Mucosa of descending colon (tissue), 3 donors: ENCODE measurements around the gene MGST1. TPM values are rescaled to one million over a fixed set of nuclear protein-coding genes. Genes with fewer than 3 reads are reported as not detected.
A peak's percentile ranks its signal among the peaks of the same experiment; 100 is the strongest.

Experiments used
- ATAC-seq: fragments of 200-7000 bp; cut with Tn5 transposase; one replicate; pipeline ENCODE4 v1.9.1; 2020; ENCODE audit warnings: mild to moderate bottlenecking, moderate library complexity
- DNase-seq, 3 donors: peaks; one replicate each; pipeline ENCODE4 v3.0.0-alpha.2; 2020
- H3K36me3 ChIP-seq: fragments of 200-600 bp; one replicate; pipeline ENCODE4 v1.8.0; 2021; ENCODE audit warnings: low read depth, mild to moderate bottlenecking
- H3K4me1 ChIP-seq: fragments of 200-600 bp; one replicate; pipeline ENCODE4 v1.8.0; 2021; ENCODE audit warnings: low read depth, mild to moderate bottlenecking
- H3K4me3 ChIP-seq: fragments of 200-600 bp; one replicate; pipeline ENCODE4 v1.8.0; 2021; ENCODE audit warnings: mild to moderate bottlenecking
- H3K9me3 ChIP-seq: fragments of 200-600 bp; one replicate; pipeline ENCODE4 v1.8.0; 2021; ENCODE audit warnings: mild to moderate bottlenecking
- CTCF ChIP-seq: fragments of 200-600 bp; IDR thresholded peaks from one replicate; pipeline ENCODE4 v1.8.0; 2022; ENCODE audit warnings: antibody characterized with exemption, mild to moderate bottlenecking
- intact Hi-C, 2 donors: fragments of 100-400 bp; cut with DNase I in 1 of 2; cut with micrococcal nuclease in 1 of 2; formaldehyde crosslinking; loops; one replicate each; pipeline versions ENCODE4 v1.11.0 to v1.11.1; 2022; cut with DNase I, micrococcal nuclease
- total RNA-seq, 3 donors: library from RNA; stranded (reverse); fragmentation: NEBNext Ultra II Directional in 2 of 3; extraction: Animal tissue kit (Norgen Biotek cat#: 25700) in 2 of 3; gene quantifications; one replicate each; pipeline versions ENCODE4 v1.2.1 to v1.2.4, GENCODE V29; 2021 to 2023
- donor health status: DM: no; HTN: no; CAD: no; lungs with moderate emphysema.
- donor health status: DM: no; HTN: no; CAD: no.
- donor health status: DM: no; HTN: yes; CAD: no.

Gene MGST1
- total RNA-seq, 3 donors from 2014 or later = 155 to 270 (median 227) TPM

GRCh38 chr12:16344269-16344668, 3.2 kb upstream of the MGST1 start:
- TF ChIP-seq CTCF = no peak
- intact Hi-C loops = no loop called here
- H3K4me3 ChIP-seq = no peak overlapping the region
- no peaks in the 10 kb centered on the region for H3K36me3 ChIP-seq
- peaks cover 13% of the 10 kb centered on the region for H3K4me1 ChIP-seq
- ATAC-seq (peak; percentile 34), DNase-seq (no peak)
- no peaks in the 10 kb centered on the region for H3K9me3 ChIP-seq

GRCh38 chr12:16345105-16345504, 2.3 kb upstream of the MGST1 start:
- intact Hi-C loops = no loop called here
- Histone ChIP-seq H3K36me3 (no peaks in the 10 kb centered on the region), H3K9me3 (no peaks in the 10 kb centered on the region), H3K4me1 (peaks cover 16% of the 10 kb centered on the region), H3K4me3 (no peak overlapping the region)
- ATAC-seq (no peak), DNase-seq (no peak)
- no peak for TF ChIP-seq CTCF

GRCh38 chr12:16346958-16347357, 487 bp upstream of the MGST1 start:
- H3K4me3 ChIP-seq = no peak overlapping the region
- H3K9me3 ChIP-seq = no peaks in the 10 kb centered on the region
- no peaks in the 10 kb centered on the region for H3K36me3 ChIP-seq
- intact Hi-C loops = no loop called here
- peaks cover 16% of the 10 kb centered on the region for H3K4me1 ChIP-seq
- DNase-seq = peak in 1 of 3 donors; percentile 29
- ATAC-seq = peak; percentile 57
- no peak for TF ChIP-seq CTCF

- ATAC-seq (peak; percentile 3), DNase-seq (peak in 1 of 3 donors; percentile 30)
- intact Hi-C loops = no loop called here
- Histone ChIP-seq H3K9me3 (no peaks in the 10 kb centered on the region), H3K4me3 (peak overlapping the region; percentile 12), H3K4me1 (peaks cover 16% of the 10 kb centered on the region), H3K36me3 (no peaks in the 10 kb centered on the region)
- TF ChIP-seq CTCF = no peak
Observed at GRCh38 chr12:16348435-16349130, 1.1 kb downstream of the MGST1 start.

GRCh38 chr12:16349131-16349460, 1.7 kb downstream of the MGST1 start:
- no peaks in the 10 kb centered on the region for H3K9me3 ChIP-seq
- no peak overlapping the region for H3K4me3 ChIP-seq
- H3K4me1 ChIP-seq = peaks cover 16% of the 10 kb centered on the region
- intact Hi-C loops = no loop called here
- DNase-seq (peak in 1 of 3 donors; percentile 63), ATAC-seq (peak; percentile 45)
- TF ChIP-seq CTCF = no peak
- H3K36me3 ChIP-seq = no peaks in the 10 kb centered on the region

- no peak for ATAC-seq
Observed at GRCh38 chr12:16350682-16351081, 3.2 kb downstream of the MGST1 start.

More at GRCh38 chr12:16350682-16351081, 3.2 kb downstream of the MGST1 start:
- peaks cover 7% of the 10 kb centered on the region for H3K4me1 ChIP-seq
- no peak for TF ChIP-seq CTCF
- no peaks in the 10 kb centered on the region for H3K9me3 ChIP-seq
- DNase-seq = no peak
- H3K36me3 ChIP-seq = no peaks in the 10 kb centered on the region
- intact Hi-C loops = no loop called here
- no peak overlapping the region for H3K4me3 ChIP-seq
